HEK293 (cell line): ENCODE results near the gene IRX5.
A peak's percentile ranks its signal among the peaks of the same experiment; 100 is the strongest.

Experiments used
- BCL11B ChIP-seq: fragments of 450-650 bp; formaldehyde crosslinking; IDR thresholded peaks from 2 replicates; pipeline ENCODE4 v1.5.1; 2016; ENCODE audit warnings: low read depth, missing biosample characterization, missing genetic modification characterization
- GFI1B ChIP-seq: fragments of 450-650 bp; formaldehyde crosslinking; IDR thresholded peaks from 2 replicates; pipeline ENCODE4 v1.5.1; 2016; ENCODE audit warnings: missing biosample characterization, missing genetic modification characterization
- HOXC10 ChIP-seq: sonication (generic); formaldehyde crosslinking; IDR thresholded peaks from 2 replicates; pipeline ENCODE4 v1.8.1; 2023; ENCODE audit warnings: mild to moderate bottlenecking, missing genetic modification reagents
- KLF1 ChIP-seq: fragments of 450-650 bp; formaldehyde crosslinking; IDR thresholded peaks from 2 replicates; pipeline ENCODE4 v1.5.1; 2016; ENCODE audit warnings: missing biosample characterization, missing genetic modification characterization
- PRDM1 ChIP-seq: fragments of 450-650 bp; formaldehyde crosslinking; IDR thresholded peaks from 2 replicates; pipeline ENCODE4; 2016; ENCODE audit warnings: missing biosample characterization, missing genetic modification characterization
- YY1 ChIP-seq: fragments of 450-650 bp; formaldehyde crosslinking; IDR thresholded peaks from 2 replicates; pipeline ENCODE4 v1.5.1; 2018; ENCODE audit warnings: missing biosample characterization, missing genetic modification characterization
- ZBTB17 ChIP-seq: fragments of 450-650 bp; formaldehyde crosslinking; IDR thresholded peaks from 2 replicates; pipeline ENCODE4 v1.5.1; 2016; ENCODE audit warnings: missing biosample characterization, missing genetic modification characterization
- ZNF133 ChIP-seq: fragments of 450-650 bp; formaldehyde crosslinking; IDR thresholded peaks from 2 replicates; pipeline ENCODE4 v1.5.1; 2016; ENCODE audit warnings: missing biosample characterization, missing genetic modification characterization
- ZNF2 ChIP-seq: fragments of 450-650 bp; formaldehyde crosslinking; IDR thresholded peaks from 2 replicates; pipeline ENCODE4 v1.5.1; 2016; ENCODE audit warnings: missing biosample characterization, missing genetic modification characterization
- ZNF202 ChIP-seq: fragments of 450-650 bp; formaldehyde crosslinking; IDR thresholded peaks from 2 replicates; pipeline ENCODE4 v1.5.1; 2016; ENCODE audit warnings: missing biosample characterization, missing genetic modification characterization, borderline replicate concordance
- ZNF24 ChIP-seq: fragments of 450-650 bp; formaldehyde crosslinking; IDR thresholded peaks from 2 replicates; pipeline ENCODE4 v1.5.1; 2016; ENCODE audit warnings: missing biosample characterization, missing genetic modification characterization
- ZNF341 ChIP-seq: fragments of 450-650 bp; formaldehyde crosslinking; IDR thresholded peaks from 2 replicates; pipeline ENCODE4; 2016; ENCODE audit warnings: low read depth, missing biosample characterization, missing genetic modification characterization
- ZNF473 ChIP-seq: fragments of 450-650 bp; formaldehyde crosslinking; IDR thresholded peaks from 2 replicates; pipeline ENCODE4 v1.5.1; 2017; ENCODE audit warnings: missing biosample characterization, missing genetic modification characterization
- ZNF521 ChIP-seq: fragments of 450-650 bp; formaldehyde crosslinking; IDR thresholded peaks from 2 replicates; pipeline ENCODE4 v1.5.1; 2017; ENCODE audit warnings: missing biosample characterization, mild to moderate bottlenecking, missing genetic modification characterization
- ZNF548 ChIP-seq: fragments of 450-650 bp; formaldehyde crosslinking; IDR thresholded peaks from 2 replicates; pipeline ENCODE4 v1.5.1; 2016; ENCODE audit warnings: missing biosample characterization, missing genetic modification characterization
- ZNF585B ChIP-seq: fragments of 450-650 bp; formaldehyde crosslinking; IDR thresholded peaks from 2 replicates; pipeline ENCODE4 v1.5.1; 2016; ENCODE audit warnings: missing biosample characterization, missing genetic modification characterization
- ZNF621 ChIP-seq: fragments of 450-650 bp; formaldehyde crosslinking; IDR thresholded peaks from 2 replicates; pipeline ENCODE4 v1.5.1; 2017; ENCODE audit warnings: missing biosample characterization, missing genetic modification characterization
- ZNF624 ChIP-seq: fragments of 450-650 bp; formaldehyde crosslinking; IDR thresholded peaks from 2 replicates; pipeline ENCODE4 v1.5.1; 2017; ENCODE audit warnings: missing biosample characterization, missing genetic modification characterization
- ZNF670 ChIP-seq: fragments of 450-650 bp; formaldehyde crosslinking; IDR thresholded peaks from 2 replicates; pipeline ENCODE4 v1.5.1; 2016; ENCODE audit warnings: missing biosample characterization, missing genetic modification characterization, low read depth
- ZNF701 ChIP-seq: fragments of 450-650 bp; formaldehyde crosslinking; IDR thresholded peaks from 2 replicates; pipeline ENCODE4 v1.5.1; 2016; ENCODE audit warnings: missing biosample characterization, missing genetic modification characterization
- ZNF791 ChIP-seq: fragments of 450-650 bp; formaldehyde crosslinking; IDR thresholded peaks from 2 replicates; pipeline ENCODE4 v1.5.1; 2016; ENCODE audit warnings: missing biosample characterization, missing genetic modification characterization
- ZSCAN30 ChIP-seq: fragments of 450-650 bp; IDR thresholded peaks from 2 replicates; pipeline ENCODE4 v1.5.1; 2018; ENCODE audit warnings: missing biosample characterization, mild to moderate bottlenecking, missing genetic modification characterization, moderate library complexity
- TF ChIP-seq, protein P1 (sequence below): fragments of 450-650 bp; formaldehyde crosslinking; IDR thresholded peaks from 2 replicates; pipeline ENCODE4 v1.5.1; 2017; ENCODE audit warnings: missing biosample characterization, missing genetic modification characterization
- TF ChIP-seq, protein P2 (sequence below): fragments of 450-650 bp; formaldehyde crosslinking; IDR thresholded peaks from 2 replicates; pipeline ENCODE4 v1.5.1; 2017; ENCODE audit warnings: missing biosample characterization, missing genetic modification characterization
- TF ChIP-seq, protein P3 (sequence below): fragments of 450-650 bp; formaldehyde crosslinking; IDR thresholded peaks from 2 replicates; pipeline ENCODE4 v1.5.1; 2016; ENCODE audit warnings: missing biosample characterization, missing genetic modification characterization
- TF ChIP-seq, protein P4 (sequence below): fragments of 450-650 bp; formaldehyde crosslinking; IDR thresholded peaks from 2 replicates; pipeline ENCODE4 v1.5.1; 2016; ENCODE audit warnings: missing biosample characterization, missing genetic modification characterization
- TF ChIP-seq, protein P5 (sequence below): fragments of 450-650 bp; formaldehyde crosslinking; IDR thresholded peaks from 2 replicates; pipeline ENCODE4 v1.5.1; 2017; ENCODE audit warnings: missing biosample characterization, missing genetic modification characterization
- TF ChIP-seq, protein P6 (sequence below): fragments of 450-650 bp; formaldehyde crosslinking; IDR thresholded peaks from 2 replicates; pipeline ENCODE4 v1.5.1; 2016; ENCODE audit warnings: missing biosample characterization, missing genetic modification characterization
- TF ChIP-seq, protein P7 (sequence below): IDR thresholded peaks from 2 replicates; pipeline ENCODE4 v1.6.1; 2011; ENCODE audit warnings: mild to moderate bottlenecking, low read depth, low read length, borderline replicate concordance
- TF ChIP-seq, protein P8 (sequence below): sonication (generic); formaldehyde crosslinking; IDR thresholded peaks from 2 replicates; pipeline ENCODE4 v1.8.1; 2022; ENCODE audit warnings: mild to moderate bottlenecking, moderate library complexity, missing genetic modification reagents

IRX5 gene

DNA sequence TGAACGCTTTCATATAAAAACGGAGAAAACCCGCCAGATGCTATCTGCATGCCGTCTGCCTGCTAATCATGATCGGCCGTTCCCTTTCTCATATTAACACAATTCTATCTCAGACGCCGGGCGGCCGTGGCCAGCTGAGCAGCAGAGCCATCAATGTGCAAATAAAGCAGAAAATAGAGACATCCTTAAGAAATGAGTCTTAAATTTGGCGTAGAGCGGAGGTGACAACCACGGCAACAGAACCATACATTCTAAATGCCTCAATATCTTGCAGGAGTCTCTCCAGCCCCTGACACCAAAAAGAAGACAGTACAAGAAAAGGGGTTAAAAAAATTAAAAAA, 2.7 kb upstream of the IRX5 start (continued):
- TF ChIP-seq, protein P1, sequence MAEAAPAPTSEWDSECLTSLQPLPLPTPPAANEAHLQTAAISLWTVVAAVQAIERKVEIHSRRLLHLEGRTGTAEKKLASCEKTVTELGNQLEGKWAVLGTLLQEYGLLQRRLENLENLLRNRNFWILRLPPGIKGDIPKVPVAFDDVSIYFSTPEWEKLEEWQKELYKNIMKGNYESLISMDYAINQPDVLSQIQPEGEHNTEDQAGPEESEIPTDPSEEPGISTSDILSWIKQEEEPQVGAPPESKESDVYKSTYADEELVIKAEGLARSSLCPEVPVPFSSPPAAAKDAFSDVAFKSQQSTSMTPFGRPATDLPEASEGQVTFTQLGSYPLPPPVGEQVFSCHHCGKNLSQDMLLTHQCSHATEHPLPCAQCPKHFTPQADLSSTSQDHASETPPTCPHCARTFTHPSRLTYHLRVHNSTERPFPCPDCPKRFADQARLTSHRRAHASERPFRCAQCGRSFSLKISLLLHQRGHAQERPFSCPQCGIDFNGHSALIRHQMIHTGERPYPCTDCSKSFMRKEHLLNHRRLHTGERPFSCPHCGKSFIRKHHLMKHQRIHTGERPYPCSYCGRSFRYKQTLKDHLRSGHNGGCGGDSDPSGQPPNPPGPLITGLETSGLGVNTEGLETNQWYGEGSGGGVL, result no peak
- TF ChIP-seq, protein P2, sequence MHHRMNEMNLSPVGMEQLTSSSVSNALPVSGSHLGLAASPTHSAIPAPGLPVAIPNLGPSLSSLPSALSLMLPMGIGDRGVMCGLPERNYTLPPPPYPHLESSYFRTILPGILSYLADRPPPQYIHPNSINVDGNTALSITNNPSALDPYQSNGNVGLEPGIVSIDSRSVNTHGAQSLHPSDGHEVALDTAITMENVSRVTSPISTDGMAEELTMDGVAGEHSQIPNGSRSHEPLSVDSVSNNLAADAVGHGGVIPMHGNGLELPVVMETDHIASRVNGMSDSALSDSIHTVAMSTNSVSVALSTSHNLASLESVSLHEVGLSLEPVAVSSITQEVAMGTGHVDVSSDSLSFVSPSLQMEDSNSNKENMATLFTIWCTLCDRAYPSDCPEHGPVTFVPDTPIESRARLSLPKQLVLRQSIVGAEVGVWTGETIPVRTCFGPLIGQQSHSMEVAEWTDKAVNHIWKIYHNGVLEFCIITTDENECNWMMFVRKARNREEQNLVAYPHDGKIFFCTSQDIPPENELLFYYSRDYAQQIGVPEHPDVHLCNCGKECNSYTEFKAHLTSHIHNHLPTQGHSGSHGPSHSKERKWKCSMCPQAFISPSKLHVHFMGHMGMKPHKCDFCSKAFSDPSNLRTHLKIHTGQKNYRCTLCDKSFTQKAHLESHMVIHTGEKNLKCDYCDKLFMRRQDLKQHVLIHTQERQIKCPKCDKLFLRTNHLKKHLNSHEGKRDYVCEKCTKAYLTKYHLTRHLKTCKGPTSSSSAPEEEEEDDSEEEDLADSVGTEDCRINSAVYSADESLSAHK (tag by site-specific recombination), result no peak
- TF ChIP-seq ZNF585B (tag by site-specific recombination) (no peak), ZNF701 (tag by site-specific recombination) (no peak), ZNF521 (tag by site-specific recombination) (no peak), PRDM1 (tag by site-specific recombination) (0 out of 2 replicates have a peak, but pooled peaks have one; percentile 1), YY1 (tag by site-specific recombination) (no peak), ZBTB17 (tag by site-specific recombination) (peak; percentile 51), ZNF133 (tag by site-specific recombination) (no peak), ZNF621 (tag by site-specific recombination) (no peak), ZNF548 (no peak), ZNF624 (tag by site-specific recombination) (no peak), ZNF791 (tag by site-specific recombination) (no peak), GFI1B (no peak), ZNF202 (tag by site-specific recombination) (no peak), ZNF2 (tag by site-specific recombination) (no peak), BCL11B (tag by site-specific recombination) (no peak), ZNF670 (tag by site-specific recombination) (no peak), HOXC10 (CRISPR knock-in tag) (no peak), ZSCAN30 (tag by site-specific recombination) (no peak), ZNF473 (tag by site-specific recombination) (no peak), KLF1 (tag by site-specific recombination) (no peak), ZNF341 (no peak), ZNF24 (tag by site-specific recombination) (no peak)
- TF ChIP-seq, protein P3, sequence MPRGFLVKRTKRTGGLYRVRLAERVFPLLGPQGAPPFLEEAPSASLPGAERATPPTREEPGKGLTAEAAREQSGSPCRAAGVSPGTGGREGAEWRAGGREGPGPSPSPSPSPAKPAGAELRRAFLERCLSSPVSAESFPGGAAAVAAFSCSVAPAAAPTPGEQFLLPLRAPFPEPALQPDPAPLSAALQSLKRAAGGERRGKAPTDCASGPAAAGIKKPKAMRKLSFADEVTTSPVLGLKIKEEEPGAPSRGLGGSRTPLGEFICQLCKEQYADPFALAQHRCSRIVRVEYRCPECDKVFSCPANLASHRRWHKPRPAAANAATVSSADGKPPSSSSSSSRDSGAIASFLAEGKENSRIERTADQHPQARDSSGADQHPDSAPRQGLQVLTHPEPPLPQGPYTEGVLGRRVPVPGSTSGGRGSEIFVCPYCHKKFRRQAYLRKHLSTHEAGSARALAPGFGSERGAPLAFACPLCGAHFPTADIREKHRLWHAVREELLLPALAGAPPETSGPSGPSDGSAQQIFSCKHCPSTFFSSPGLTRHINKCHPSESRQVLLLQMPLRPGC, result no peak
- TF ChIP-seq, protein P4, sequence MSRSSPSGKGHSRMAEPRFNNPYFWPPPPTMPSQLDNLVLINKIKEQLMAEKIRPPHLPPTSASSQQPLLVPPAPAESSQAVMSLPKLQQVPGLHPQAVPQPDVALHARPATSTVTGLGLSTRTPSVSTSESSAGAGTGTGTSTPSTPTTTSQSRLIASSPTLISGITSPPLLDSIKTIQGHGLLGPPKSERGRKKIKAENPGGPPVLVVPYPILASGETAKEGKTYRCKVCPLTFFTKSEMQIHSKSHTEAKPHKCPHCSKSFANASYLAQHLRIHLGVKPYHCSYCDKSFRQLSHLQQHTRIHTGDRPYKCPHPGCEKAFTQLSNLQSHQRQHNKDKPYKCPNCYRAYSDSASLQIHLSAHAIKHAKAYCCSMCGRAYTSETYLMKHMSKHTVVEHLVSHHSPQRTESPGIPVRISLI, result 0 out of 2 replicates have a peak, but pooled peaks have one; percentile 23
- TF ChIP-seq, protein P5, sequence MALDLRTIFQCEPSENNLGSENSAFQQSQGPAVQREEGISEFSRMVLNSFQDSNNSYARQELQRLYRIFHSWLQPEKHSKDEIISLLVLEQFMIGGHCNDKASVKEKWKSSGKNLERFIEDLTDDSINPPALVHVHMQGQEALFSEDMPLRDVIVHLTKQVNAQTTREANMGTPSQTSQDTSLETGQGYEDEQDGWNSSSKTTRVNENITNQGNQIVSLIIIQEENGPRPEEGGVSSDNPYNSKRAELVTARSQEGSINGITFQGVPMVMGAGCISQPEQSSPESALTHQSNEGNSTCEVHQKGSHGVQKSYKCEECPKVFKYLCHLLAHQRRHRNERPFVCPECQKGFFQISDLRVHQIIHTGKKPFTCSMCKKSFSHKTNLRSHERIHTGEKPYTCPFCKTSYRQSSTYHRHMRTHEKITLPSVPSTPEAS (tag by site-specific recombination), result no peak
- TF ChIP-seq, protein P6, sequence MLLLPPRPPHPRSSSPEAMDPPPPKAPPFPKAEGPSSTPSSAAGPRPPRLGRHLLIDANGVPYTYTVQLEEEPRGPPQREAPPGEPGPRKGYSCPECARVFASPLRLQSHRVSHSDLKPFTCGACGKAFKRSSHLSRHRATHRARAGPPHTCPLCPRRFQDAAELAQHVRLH, result no peak
- TF ChIP-seq, protein P7, sequence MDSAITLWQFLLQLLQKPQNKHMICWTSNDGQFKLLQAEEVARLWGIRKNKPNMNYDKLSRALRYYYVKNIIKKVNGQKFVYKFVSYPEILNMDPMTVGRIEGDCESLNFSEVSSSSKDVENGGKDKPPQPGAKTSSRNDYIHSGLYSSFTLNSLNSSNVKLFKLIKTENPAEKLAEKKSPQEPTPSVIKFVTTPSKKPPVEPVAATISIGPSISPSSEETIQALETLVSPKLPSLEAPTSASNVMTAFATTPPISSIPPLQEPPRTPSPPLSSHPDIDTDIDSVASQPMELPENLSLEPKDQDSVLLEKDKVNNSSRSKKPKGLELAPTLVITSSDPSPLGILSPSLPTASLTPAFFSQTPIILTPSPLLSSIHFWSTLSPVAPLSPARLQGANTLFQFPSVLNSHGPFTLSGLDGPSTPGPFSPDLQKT, result no peak
- TF ChIP-seq, protein P8, sequence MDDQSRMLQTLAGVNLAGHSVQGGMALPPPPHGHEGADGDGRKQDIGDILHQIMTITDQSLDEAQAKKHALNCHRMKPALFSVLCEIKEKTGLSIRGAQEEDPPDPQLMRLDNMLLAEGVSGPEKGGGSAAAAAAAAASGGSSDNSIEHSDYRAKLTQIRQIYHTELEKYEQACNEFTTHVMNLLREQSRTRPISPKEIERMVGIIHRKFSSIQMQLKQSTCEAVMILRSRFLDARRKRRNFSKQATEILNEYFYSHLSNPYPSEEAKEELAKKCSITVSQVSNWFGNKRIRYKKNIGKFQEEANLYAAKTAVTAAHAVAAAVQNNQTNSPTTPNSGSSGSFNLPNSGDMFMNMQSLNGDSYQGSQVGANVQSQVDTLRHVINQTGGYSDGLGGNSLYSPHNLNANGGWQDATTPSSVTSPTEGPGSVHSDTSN (CRISPR knock-in tag), result no peak
